Spinal cord (tissue), 10 donors: ENCODE measurements around the gene TRIL. TPM values are rescaled to one million over a fixed set of nuclear protein-coding genes. Genes with fewer than 3 reads are reported as not detected.
A peak's percentile ranks its signal among the peaks of the same experiment; 100 is the strongest.

ENCODE experiments used
- DNase-seq, 6 donors: peaks; one replicate each; pipeline versions ENCODE4 v3.0.0 to v3.0.0-alpha.2; 2013 to 2015; ENCODE audit warnings: low spot score in 6 of 6, low read depth in 4 of 6
- H3K27ac ChIP-seq: one replicate; pipeline ENCODE4 v1.5.1; 2013; ENCODE audit warnings: low read depth, low read length, control low read depth
- H3K27me3 ChIP-seq: one replicate; pipeline ENCODE4 v1.6.1; 2013; ENCODE audit warnings: low read length; ENCODE audit not compliant: control insufficient read depth, insufficient read depth
- H3K36me3 ChIP-seq: one replicate; pipeline ENCODE4 v1.6.1; 2013; ENCODE audit warnings: low read length; ENCODE audit not compliant: control insufficient read depth, insufficient read depth
- H3K4me1 ChIP-seq: one replicate; pipeline ENCODE4 v1.6.1; 2013; ENCODE audit warnings: low read length; ENCODE audit not compliant: control insufficient read depth, insufficient read depth
- H3K4me3 ChIP-seq: one replicate; pipeline ENCODE4 v1.5.1; 2013; ENCODE audit warnings: low read depth, low read length, control low read depth
- H3K9me3 ChIP-seq: one replicate; pipeline ENCODE4 v1.6.1; 2013; ENCODE audit warnings: low read length; ENCODE audit not compliant: control insufficient read depth, insufficient read depth
- WGBS: methylation state at CpG from one replicate; pipeline ENCODE4 v1.1.5; 2013; ENCODE audit warnings: missing lambda C conversion rate; ENCODE audit not compliant: insufficient coverage; 5-methylcytosine and 5-hydroxymethylcytosine counted together
- polyA plus RNA-seq, 2 donors: library from polyadenylated mRNA; unstranded; fragments of 120-200 nt; gene quantifications; one replicate each; pipeline ENCODE4 v1.2.1, GENCODE V29; 2013; ENCODE audit not compliant: insufficient read length in 2 of 2
- total RNA-seq, 2 donors: library from RNA; depleted of rRNA in 1 of 2; stranded (reverse); fragments of 120-200 nt in 1 of 2; fragments of >200 nt in 1 of 2; gene quantifications; one replicate each; pipeline versions ENCODE4 v1.2.3 to v1.2.4, GENCODE V29; 2013 to 2014
- donor health status: healthy.

TRIL gene
- total and polyA plus RNA-seq, 4 donors = 17.4 to 66.0 (median 33.5) TPM

- Histone ChIP-seq H3K4me1 (peaks cover 12% of the 10 kb centered on the region), H3K27ac (no peak overlapping the region), H3K36me3 (no peaks in the 10 kb centered on the region), H3K4me3 (no peak overlapping the region), H3K27me3 (no peaks in the 10 kb centered on the region), H3K9me3 (no peaks in the 10 kb centered on the region)
- WGBS = 55% methylated on average over 4 of the region's 4 CpGs
- DNase-seq = peak in 1 of 6 donors; percentile 78
Observed at GRCh38 chr7:28998105-28998504, 40.0 kb upstream of the TRIL start.

- H3K27me3 ChIP-seq = no peaks in the 10 kb centered on the region
- H3K9me3 ChIP-seq = no peaks in the 10 kb centered on the region
- H3K27ac ChIP-seq = no peak overlapping the region
- no peaks in the 10 kb centered on the region for H3K36me3 ChIP-seq
- no peak overlapping the region for H3K4me3 ChIP-seq
- 88% methylated on average over 4 of the region's 6 CpGs for whole genome bisulfite sequencing
- H3K4me1 ChIP-seq = peaks cover 12% of the 10 kb centered on the region
- no peak for DNase-seq
Observed at GRCh38 chr7:28996836-28997235, 38.7 kb upstream of the TRIL start.

GRCh38 chr7:28993371-28993770, 35.2 kb upstream of the TRIL start:
- WGBS = 100% methylated on average over 2 of the region's 4 CpGs
- Histone ChIP-seq H3K9me3 (no peaks in the 10 kb centered on the region), H3K4me1 (peaks cover 5% of the 10 kb centered on the region), H3K27ac (no peak overlapping the region), H3K36me3 (no peaks in the 10 kb centered on the region), H3K4me3 (no peak overlapping the region), H3K27me3 (no peaks in the 10 kb centered on the region)
- DNase-seq = no peak

- Histone ChIP-seq H3K27ac (peak overlapping the region; percentile 25), H3K27me3 (no peaks in the 10 kb centered on the region)
Observed at GRCh38 chr7:28992798-28993197, 34.7 kb upstream of the TRIL start.

GRCh38 chr7:28990200-28990960, 32.2 kb upstream of the TRIL start:
- peaks cover 6% of the 10 kb centered on the region for H3K4me1 ChIP-seq
- DNase-seq = peak in 1 of 6 donors; percentile 58
- H3K4me3 ChIP-seq = no peak overlapping the region
- H3K27me3 ChIP-seq = no peaks in the 10 kb centered on the region
- no peak overlapping the region for H3K27ac ChIP-seq
- WGBS = 95% methylated on average over 3 of the region's 11 CpGs
- no peaks in the 10 kb centered on the region for H3K36me3 ChIP-seq
- H3K9me3 ChIP-seq = no peaks in the 10 kb centered on the region

More at GRCh38 chr7:28992798-28993197, 34.7 kb upstream of the TRIL start:
- no CpG with 5 or more reads among the region's 1 CpG for WGBS
- Histone ChIP-seq H3K36me3 (no peaks in the 10 kb centered on the region), H3K4me1 (no peaks in the 10 kb centered on the region), H3K4me3 (no peak overlapping the region), H3K9me3 (no peaks in the 10 kb centered on the region)
- DNase-seq = no peak

GRCh38 chr7:28989211-28989980, 31.3 kb upstream of the TRIL start:
- H3K27me3 ChIP-seq = no peaks in the 10 kb centered on the region
- H3K4me1 ChIP-seq = peaks cover 13% of the 10 kb centered on the region
- no peak for DNase-seq
- no peaks in the 10 kb centered on the region for H3K9me3 ChIP-seq
- H3K4me3 ChIP-seq = no peak overlapping the region
- no peaks in the 10 kb centered on the region for H3K36me3 ChIP-seq
- H3K27ac ChIP-seq = no peak overlapping the region
- WGBS = no CpG with 5 or more reads among the region's 6 CpGs

- no peaks in the 10 kb centered on the region for H3K36me3 ChIP-seq
- H3K27ac ChIP-seq = no peak overlapping the region
- H3K9me3 ChIP-seq = no peaks in the 10 kb centered on the region
- WGBS = 83% methylated on average over 2 of the region's 4 CpGs
- H3K4me1 ChIP-seq = peaks cover 17% of the 10 kb centered on the region
- no peaks in the 10 kb centered on the region for H3K27me3 ChIP-seq
- no peak overlapping the region for H3K4me3 ChIP-seq
- DNase-seq = no peak
Observed at GRCh38 chr7:28988810-28989209, 30.7 kb upstream of the TRIL start.

GRCh38 chr7:28988091-28988490, 30.0 kb upstream of the TRIL start:
- Histone ChIP-seq H3K27me3 (no peaks in the 10 kb centered on the region), H3K27ac (no peak overlapping the region), H3K4me1 (peaks cover 17% of the 10 kb centered on the region), H3K9me3 (no peaks in the 10 kb centered on the region), H3K4me3 (no peak overlapping the region), H3K36me3 (no peaks in the 10 kb centered on the region)
- 100% methylated on average over 3 of the region's 5 CpGs for WGBS
- DNase-seq = no peak

- Histone ChIP-seq H3K9me3 (no peaks in the 10 kb centered on the region), H3K27ac (no peak overlapping the region), H3K36me3 (no peaks in the 10 kb centered on the region), H3K4me3 (no peak overlapping the region), H3K4me1 (peaks cover 17% of the 10 kb centered on the region), H3K27me3 (no peaks in the 10 kb centered on the region)
- 29% methylated on average over 2 of the region's 2 CpGs for WGBS
- DNase-seq = no peak
Observed at GRCh38 chr7:28986765-28987110, 28.6 kb upstream of the TRIL start.
